Bronchial epithelial cell (primary cell): ENCODE data around the gene SLC38A1. TPM values are rescaled to one million over a fixed set of nuclear protein-coding genes. Genes with fewer than 3 reads are reported as not detected.
"Not testable (repeated sequence)": the region's sequence is repeated elsewhere in the genome, so short reads cannot be mapped to it uniquely, and the experiment has no call there.

Experiments used
- DNase-seq: peaks from one replicate; pipeline ENCODE4 v3.0.0-alpha.2; 2010; ENCODE audit warnings: low read depth
- FAIRE-seq: peaks from 2 replicates; lab custom pipeline; 2011; peaks lifted over from hg19 to GRCh38; lab: Jason Lieb, UNC
- H3K27me3 ChIP-seq: 2 replicates; pipeline ENCODE4 v1.5.1; 2011; ENCODE audit warnings: low read length; ENCODE audit not compliant: control insufficient read depth, insufficient read depth
- H3K36me3 ChIP-seq: 2 replicates; pipeline ENCODE4 v1.5.1; 2011; ENCODE audit warnings: low read length; ENCODE audit not compliant: control insufficient read depth, insufficient read depth
- H3K4me3 ChIP-seq: 2 replicates; pipeline ENCODE4 v1.5.1; 2011; ENCODE audit warnings: mild to moderate bottlenecking, low read depth, low read length, control low read depth
- CTCF ChIP-seq: IDR thresholded peaks from 2 replicates; pipeline ENCODE4 v1.5.1; 2011; ENCODE audit warnings: mild to moderate bottlenecking, moderate library complexity, low read length, control low read depth, inconsistent platforms; ENCODE audit not compliant: insufficient read depth, severe bottlenecking
- total RNA-seq: library from RNA; depleted of rRNA; stranded (reverse); fragments of >200 nt; gene quantifications from 2 replicates; pipeline ENCODE4 v1.2.1, GENCODE V29; 2014

SLC38A1 gene
- total RNA-seq, 1 donor from 2014 or later = 263 TPM

- Histone ChIP-seq H3K36me3 (peaks cover 28% of the 10 kb centered on the region), H3K4me3 (no peak overlapping the region), H3K27me3 (no peaks in the 10 kb centered on the region)
- no peak for FAIRE-seq
- DNase-seq = no peak
- TF ChIP-seq CTCF = no peak
These were observed 71.0 kb downstream of the SLC38A1 start for GRCh38 chr12:46197883-46198282.

DNA sequence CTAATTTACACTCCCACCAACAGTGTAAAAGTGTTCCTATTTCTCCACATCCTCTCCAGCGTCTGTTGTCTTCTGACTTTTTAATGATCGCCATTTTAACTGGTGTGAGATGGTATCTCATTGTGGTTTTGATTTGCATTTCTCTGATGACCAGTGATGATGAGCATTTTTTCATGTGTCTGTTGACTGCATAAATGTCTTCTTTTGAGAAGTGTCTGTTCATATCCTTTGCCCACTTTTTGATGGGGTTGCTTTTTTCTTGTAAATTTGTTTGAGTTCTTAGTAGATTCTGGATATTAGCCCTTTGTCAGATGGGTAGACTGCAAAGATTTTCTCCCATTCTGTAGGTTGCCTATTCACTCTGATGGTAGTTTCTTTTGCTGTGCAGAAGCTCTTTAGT lies 78.3 kb downstream of the SLC38A1 start:
- FAIRE-seq, DNase-seq, H3K27me3 ChIP-seq, H3K4me3 ChIP-seq, H3K36me3 ChIP-seq: not testable (repeated sequence)

DNA sequence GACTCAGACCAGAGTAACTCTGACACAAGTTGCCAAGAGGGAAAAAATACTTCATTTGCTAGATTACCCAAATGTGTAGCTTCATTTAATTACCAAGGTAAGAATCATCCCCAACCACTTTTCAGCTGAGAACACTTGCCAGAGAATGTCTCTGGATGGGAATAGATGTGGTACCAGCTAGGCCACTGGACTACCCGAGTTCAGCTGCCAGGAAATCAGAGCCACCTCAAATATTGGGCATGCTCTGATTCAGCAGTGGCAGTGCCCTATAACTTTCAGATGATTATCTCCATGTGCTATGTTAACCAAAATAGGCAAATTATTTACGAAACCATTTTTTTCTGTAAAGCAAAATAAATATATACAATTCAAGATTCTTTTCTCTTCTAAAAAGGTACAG lies 80.7 kb downstream of the SLC38A1 start:
- no peak for TF ChIP-seq CTCF
- Histone ChIP-seq H3K36me3 (peaks cover 2% of the 10 kb centered on the region), H3K4me3 (no peak overlapping the region), H3K27me3 (no peaks in the 10 kb centered on the region)
- no peak for FAIRE-seq
- no peak for DNase-seq

GRCh38 chr12:46187023-46187422 lies 81.8 kb downstream of the SLC38A1 start:
- Histone ChIP-seq H3K4me3 (no peak overlapping the region), H3K27me3 (no peaks in the 10 kb centered on the region), H3K36me3 (peaks cover 2% of the 10 kb centered on the region)
- no peak for TF ChIP-seq CTCF
- FAIRE-seq = no peak
- DNase-seq = peak; percentile 60

GRCh38 chr12:46186088-46186487 lies 82.8 kb downstream of the SLC38A1 start:
- FAIRE-seq (no peak), DNase-seq (no peak)
- Histone ChIP-seq H3K36me3 (peaks cover 2% of the 10 kb centered on the region), H3K27me3 (no peaks in the 10 kb centered on the region), H3K4me3 (no peak overlapping the region)
- TF ChIP-seq CTCF = no peak

- DNase-seq (no peak), FAIRE-seq (no peak)
- H3K36me3 ChIP-seq = peaks cover 2% of the 10 kb centered on the region
- TF ChIP-seq CTCF = no peak
- no peaks in the 10 kb centered on the region for H3K27me3 ChIP-seq
- H3K4me3 ChIP-seq = no peak overlapping the region
These were observed 83.2 kb downstream of the SLC38A1 start for GRCh38 chr12:46185686-46186085.
